GM18907 (cell line): ENCODE results near the gene CGNL1.
A peak's percentile ranks its signal among the peaks of the same experiment; 100 is the strongest.

ENCODE experiments used
- ATAC-seq: cut with Tn5 transposase; IDR thresholded peaks from one replicate; pipeline ENCODE4 v1.9.1; 2021; ENCODE audit warnings: mild to moderate bottlenecking, moderate library complexity; ENCODE audit not compliant: unreplicated experiment

The CGNL1 gene

GRCh38 chr15:57489122-57489521, 112.8 kb downstream of the CGNL1 start:
- ATAC-seq = no peak

GRCh38 chr15:57493351-57493750, 117.0 kb downstream of the CGNL1 start:
- ATAC-seq = no peak

GRCh38 chr15:57494581-57494980, 118.3 kb downstream of the CGNL1 start:
- no peak for ATAC-seq

- peak; percentile 69 for ATAC-seq
Observed at GRCh38 chr15:57495041-57495440, 118.7 kb downstream of the CGNL1 start.

- ATAC-seq = no peak
Observed at GRCh38 chr15:57495554-57496165, 119.4 kb downstream of the CGNL1 start.

- no peak for ATAC-seq
Observed at GRCh38 chr15:57496594-57496945, 120.3 kb downstream of the CGNL1 start.

- ATAC-seq = no peak
Observed at GRCh38 chr15:57496946-57497869, 120.9 kb downstream of the CGNL1 start.

- ATAC-seq = no peak
Observed at GRCh38 chr15:57500256-57500655, 124.0 kb downstream of the CGNL1 start.

- ATAC-seq = no peak
Observed at GRCh38 chr15:57500979-57501576, 124.8 kb downstream of the CGNL1 start.

- ATAC-seq = no peak
Observed at GRCh38 chr15:57502116-57502515, 125.8 kb downstream of the CGNL1 start.

GRCh38 chr15:57503051-57503702, 126.9 kb downstream of the CGNL1 start:
- no peak for ATAC-seq

- ATAC-seq = no peak
Observed at GRCh38 chr15:57503911-57504598, 127.8 kb downstream of the CGNL1 start.

- no peak for ATAC-seq
Observed at GRCh38 chr15:57504599-57504940, 128.3 kb downstream of the CGNL1 start.

- no peak for ATAC-seq
Observed at GRCh38 chr15:57505056-57505715, 128.9 kb downstream of the CGNL1 start.

GRCh38 chr15:57505949-57506391, 129.7 kb downstream of the CGNL1 start:
- no peak for ATAC-seq

- no peak for ATAC-seq
Observed at GRCh38 chr15:57506422-57506821, 130.1 kb downstream of the CGNL1 start.

- ATAC-seq = no peak
Observed at GRCh38 chr15:57507111-57507510, 130.8 kb downstream of the CGNL1 start.

GRCh38 chr15:57509126-57509525, 132.8 kb downstream of the CGNL1 start:
- ATAC-seq = no peak

GRCh38 chr15:57509965-57510364, 133.7 kb downstream of the CGNL1 start:
- ATAC-seq = no peak

GRCh38 chr15:57510647-57511046, 134.3 kb downstream of the CGNL1 start:
- ATAC-seq = no peak
